CD4-positive, CD25-positive, alpha-beta regulatory T cell (primary cell): Measurements from ENCODE around the gene MCMBP. TPM values are rescaled to one million over a fixed set of nuclear protein-coding genes. Genes with fewer than 3 reads are reported as not detected.

ENCODE experiments used
- ATAC-seq, 2 donors: fragments of 150-1000 bp; cut with Tn5 transposase; one replicate each; pipeline ENCODE4 v1.10.0; 2021; ENCODE audit warnings: low read depth in 2 of 2, moderate number of reproducible peaks in 2 of 2, moderate library complexity in 1 of 2
- DNase-seq, 3 donors: peaks; one replicate each; pipeline versions ENCODE4 v3.0.0 to v3.0.0-alpha.2; 2012 to 2022; ENCODE audit warnings: mixed read lengths in 1 of 3
- H3K27ac ChIP-seq: one replicate; pipeline ENCODE4 v1.7.0; 2013; ENCODE audit warnings: mild to moderate bottlenecking, low read length; ENCODE audit not compliant: insufficient read depth, poor library complexity, severe bottlenecking
- H3K27me3 ChIP-seq: one replicate; pipeline ENCODE4 v1.7.0; 2013; ENCODE audit warnings: low read length; ENCODE audit not compliant: control insufficient read depth, insufficient read depth
- H3K36me3 ChIP-seq: one replicate; pipeline ENCODE4 v1.7.0; 2013; ENCODE audit warnings: mild to moderate bottlenecking, low read length, moderate library complexity; ENCODE audit not compliant: control insufficient read depth, insufficient read depth
- H3K4me1 ChIP-seq: 2 replicates; pipeline ENCODE4 v1.7.0; 2013; ENCODE audit warnings: mild to moderate bottlenecking, low read length; ENCODE audit not compliant: insufficient read depth, control insufficient read depth, poor library complexity, severe bottlenecking
- H3K4me3 ChIP-seq: one replicate; pipeline ENCODE4 v1.7.0; 2013; ENCODE audit warnings: low read depth, mild to moderate bottlenecking, low read length, moderate library complexity
- H3K9me3 ChIP-seq, 2 experiments: 1 replicate in 1 of 2; 2 replicates in 1 of 2; pipeline ENCODE4 v1.7.0; 2013; ENCODE audit warnings: low read length in 2 of 2, mild to moderate bottlenecking in 1 of 2, moderate library complexity in 1 of 2; ENCODE audit not compliant: control insufficient read depth in 2 of 2
- H3K27ac Mint-ChIP-seq, 3 donors: one replicate each; pipeline ENCODE4 v1.8.0; 2020 to 2022; ENCODE audit warnings: mild to moderate bottlenecking in 3 of 3, mixed read lengths in 3 of 3, moderate library complexity in 2 of 3
- H3K27me3 Mint-ChIP-seq: one replicate; pipeline ENCODE4 v1.8.0; 2022; ENCODE audit warnings: mild to moderate bottlenecking, mixed read lengths
- H3K36me3 Mint-ChIP-seq: one replicate; pipeline ENCODE4 v1.8.0; 2020; ENCODE audit warnings: mixed read lengths
- H3K4me1 Mint-ChIP-seq, 4 donors: one replicate each; pipeline ENCODE4 v1.8.0; 2020 to 2022; ENCODE audit warnings: mixed read lengths in 4 of 4, mild to moderate bottlenecking in 1 of 4
- H3K4me3 Mint-ChIP-seq, 4 donors: one replicate each; pipeline ENCODE4 v1.8.0; 2020 to 2022; ENCODE audit warnings: mild to moderate bottlenecking in 4 of 4, mixed read lengths in 4 of 4, moderate library complexity in 3 of 4
- H3K9me3 Mint-ChIP-seq, 7 donors: one replicate each; pipeline ENCODE4 v1.8.0; 2020 to 2022; ENCODE audit warnings: mixed read lengths in 7 of 7, mild to moderate bottlenecking in 3 of 7, moderate library complexity in 2 of 7
- polyA plus RNA-seq, 4 donors: library from polyadenylated mRNA; unstranded; fragments of 300-500 nt; fragmentation: Illumina TruSeq; gene quantifications; one replicate each; pipeline ENCODE4 v1.2.3, GENCODE V29; 2021
- total RNA-seq: library from RNA; stranded (reverse); gene quantifications from one replicate; pipeline ENCODE4 v1.2.3, GENCODE V29; 2022

Gene MCMBP
- total and polyA plus RNA-seq, 5 donors from 2014 or later: 36.1 to 69.6 (median 64.2) TPM

DNA sequence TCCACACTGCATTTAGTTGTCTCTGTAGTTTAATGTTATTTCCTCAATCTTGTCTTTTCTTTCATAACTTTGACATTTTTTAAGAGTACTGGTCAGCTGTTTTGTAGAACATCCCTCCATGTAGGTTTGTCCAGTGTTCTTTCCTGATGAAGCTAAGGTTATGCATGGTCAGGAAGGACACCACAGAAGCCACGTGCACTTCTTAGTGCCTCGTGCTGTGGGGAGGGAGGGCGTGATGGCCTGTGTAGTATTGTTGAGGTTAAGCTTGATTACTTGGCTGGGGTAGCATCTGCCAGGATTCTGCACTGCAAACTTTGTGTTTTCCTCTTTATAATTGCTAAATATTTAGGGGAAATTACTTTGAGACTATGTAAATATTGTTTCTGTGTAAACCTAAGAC is 48.3 kb downstream of the MCMBP start:
- H3K9me3 ChIP-seq: no peaks in the 10 kb centered on the region
- no peaks in the 10 kb centered on the region for H3K27me3 Mint-ChIP-seq
- no peak for DNase-seq
- H3K4me3 Mint-ChIP-seq: no peak overlapping the region
- H3K36me3 Mint-ChIP-seq: peaks cover 40% of the 10 kb centered on the region
- H3K9me3 Mint-ChIP-seq: no peaks in the 10 kb centered on the region
- no peaks in the 10 kb centered on the region for H3K4me1 ChIP-seq
- peaks cover 0 to 9% (median 3%) of the 10 kb centered on the region in 4 donors for H3K4me1 Mint-ChIP-seq
- no peak overlapping the region for H3K27ac ChIP-seq
- no peak for ATAC-seq
- H3K27ac Mint-ChIP-seq: peak overlapping the region in 2 of 3 donors; percentile 11 to 50
- no peak overlapping the region for H3K4me3 ChIP-seq
- no peaks in the 10 kb centered on the region for H3K27me3 ChIP-seq
- H3K36me3 ChIP-seq: peaks cover 36% of the 10 kb centered on the region

- no peak for ATAC-seq
- no peak overlapping the region for H3K27ac ChIP-seq
- peaks cover 34% of the 10 kb centered on the region for H3K36me3 Mint-ChIP-seq
- H3K4me3 ChIP-seq: no peak overlapping the region
- H3K4me1 ChIP-seq: no peaks in the 10 kb centered on the region
- no peaks in the 10 kb centered on the region for H3K27me3 Mint-ChIP-seq
- peak in 1 of 3 donors; percentile 25 for DNase-seq
- no peak overlapping the region for H3K4me3 Mint-ChIP-seq
- H3K27ac Mint-ChIP-seq: peak overlapping the region in 1 of 3 donors; percentile 41
- H3K9me3 ChIP-seq: no peaks in the 10 kb centered on the region
- no peaks in the 10 kb centered on the region for H3K27me3 ChIP-seq
- H3K36me3 ChIP-seq: peaks cover 26% of the 10 kb centered on the region
- peaks cover 0 to 11% (median 4%) of the 10 kb centered on the region in 4 donors for H3K4me1 Mint-ChIP-seq
- H3K9me3 Mint-ChIP-seq: no peaks in the 10 kb centered on the region
Observed at GRCh38 chr10:119821182-119821581, 51.5 kb downstream of the MCMBP start.

DNA sequence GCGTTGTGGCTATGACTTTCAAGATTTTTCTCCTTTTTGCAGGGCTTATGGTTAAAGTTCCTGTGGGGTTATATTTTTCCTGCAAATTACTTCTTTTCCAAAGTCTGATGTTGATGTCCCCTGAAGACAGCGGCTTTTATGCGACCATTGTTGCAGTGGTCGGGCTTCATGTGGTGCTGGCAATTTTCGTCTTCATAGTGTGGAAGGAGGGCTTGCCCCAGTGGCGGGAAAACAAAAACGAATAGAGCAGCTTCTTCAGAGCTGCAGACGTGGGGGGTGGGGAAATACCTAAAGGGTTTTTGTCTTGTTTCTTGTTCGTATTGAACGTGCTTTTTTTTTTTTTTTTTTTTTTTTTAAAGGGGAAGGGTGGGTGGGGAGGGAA is 53.8 kb downstream of the MCMBP start:
- Histone ChIP-seq H3K4me3 (no peak overlapping the region), H3K27me3 (no peaks in the 10 kb centered on the region), H3K4me1 (no peaks in the 10 kb centered on the region), H3K27ac (no peak overlapping the region), H3K36me3 (peaks cover 31% of the 10 kb centered on the region), H3K9me3 (no peaks in the 10 kb centered on the region)
- no peak for ATAC-seq
- Mint-ChIP-seq H3K27me3 (no peaks in the 10 kb centered on the region), H3K9me3 (no peaks in the 10 kb centered on the region), H3K27ac (no peak overlapping the region), H3K4me3 (peak overlapping the region in 3 of 4 donors; percentile 39 to 63 (median 54)), H3K4me1 (peaks cover 0 to 12% (median 4%) of the 10 kb centered on the region in 4 donors), H3K36me3 (peaks cover 31% of the 10 kb centered on the region)
- DNase-seq: no peak

DNA sequence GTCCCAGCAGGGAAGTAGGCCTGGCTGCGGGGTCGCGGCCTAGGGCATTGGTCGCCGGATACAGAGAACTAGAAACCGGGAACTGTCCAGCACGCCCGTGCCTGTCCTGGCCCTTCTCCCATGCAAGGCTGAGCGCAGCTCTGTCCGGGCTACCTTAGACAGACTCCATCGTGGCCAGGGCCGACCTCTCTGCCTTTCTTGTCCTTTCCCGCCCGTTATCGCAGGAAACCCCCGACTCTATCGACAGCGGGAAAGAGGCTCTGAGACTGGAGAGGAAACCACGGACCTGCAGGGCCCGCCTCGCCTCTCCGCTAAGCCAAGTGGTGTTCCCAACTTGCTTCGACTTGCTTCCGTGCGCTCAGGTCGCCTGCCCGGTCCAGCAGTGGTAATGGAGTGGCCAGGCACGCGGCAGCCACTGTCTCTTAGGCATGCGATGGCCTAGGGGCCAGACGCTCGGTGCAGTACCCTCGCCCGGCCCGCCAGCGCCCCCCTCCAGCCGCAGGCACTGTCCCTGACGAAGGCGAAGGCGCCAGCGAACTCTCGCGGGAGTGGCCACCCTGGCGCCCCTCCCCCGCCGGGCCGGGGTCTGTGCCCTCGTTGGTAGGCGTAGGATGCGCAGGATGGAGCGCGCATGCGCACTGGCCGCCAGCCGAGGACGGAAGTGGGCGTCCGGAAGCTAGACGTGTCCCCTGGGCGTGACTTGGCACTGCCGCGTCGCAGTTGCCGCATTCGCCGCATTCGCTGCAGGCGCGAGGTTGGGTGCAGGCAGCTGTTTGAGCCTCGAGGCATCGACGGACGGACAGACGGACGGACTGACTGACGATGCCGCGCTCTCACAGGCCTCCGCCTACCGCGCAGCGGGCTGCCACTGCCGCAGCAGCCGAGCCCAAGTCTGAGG is 54.4 kb downstream of the MCMBP start:
- H3K4me1 ChIP-seq: no peaks in the 10 kb centered on the region
- DNase-seq (peak in 1 of 3 donors; percentile 16), ATAC-seq (no peak)
- peaks cover 29% of the 10 kb centered on the region for H3K36me3 ChIP-seq
- H3K9me3 ChIP-seq: no peaks in the 10 kb centered on the region
- Mint-ChIP-seq H3K27me3 (no peaks in the 10 kb centered on the region), H3K36me3 (peaks cover 28% of the 10 kb centered on the region), H3K4me3 (peak overlapping the region in 1 of 4 donors; percentile 54), H3K4me1 (peaks cover 0 to 12% (median 4%) of the 10 kb centered on the region in 4 donors), H3K9me3 (no peaks in the 10 kb centered on the region), H3K27ac (no peak overlapping the region)
- H3K4me3 ChIP-seq: no peak overlapping the region
- no peak overlapping the region for H3K27ac ChIP-seq
- H3K27me3 ChIP-seq: no peaks in the 10 kb centered on the region

DNA sequence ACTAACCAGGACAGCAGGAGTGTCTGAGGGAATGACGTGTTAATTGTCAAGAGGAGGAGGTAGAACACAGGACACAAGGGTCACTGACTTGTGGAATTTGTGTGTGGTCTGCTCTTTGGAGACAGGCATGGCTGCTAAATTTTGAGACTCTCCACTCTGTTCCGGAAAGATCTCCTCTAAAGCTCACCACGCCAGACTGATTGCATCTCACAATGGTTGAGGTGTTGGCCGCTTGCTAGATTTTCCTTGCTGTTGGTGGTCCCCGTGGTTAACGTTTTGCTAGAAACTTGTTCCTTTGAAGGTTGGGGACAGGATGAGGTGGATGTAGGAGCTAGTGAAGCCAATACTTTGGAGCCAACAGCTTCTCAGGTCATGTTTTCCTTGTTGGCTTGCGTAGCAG is 57.0 kb downstream of the MCMBP start:
- DNase-seq (no peak), ATAC-seq (no peak)
- Histone ChIP-seq H3K9me3 (no peaks in the 10 kb centered on the region), H3K27me3 (no peaks in the 10 kb centered on the region), H3K4me1 (no peaks in the 10 kb centered on the region), H3K36me3 (peaks cover 38% of the 10 kb centered on the region), H3K4me3 (no peak overlapping the region), H3K27ac (no peak overlapping the region)
- Mint-ChIP-seq H3K4me3 (no peak overlapping the region), H3K27me3 (no peaks in the 10 kb centered on the region), H3K4me1 (peaks cover 0 to 8% (median 2%) of the 10 kb centered on the region in 4 donors), H3K9me3 (no peaks in the 10 kb centered on the region), H3K36me3 (peaks cover 43% of the 10 kb centered on the region), H3K27ac (peak overlapping the region in 2 of 3 donors; percentile 29 to 53)

- no peak overlapping the region for H3K4me3 ChIP-seq
- no peaks in the 10 kb centered on the region for H3K27me3 ChIP-seq
- no peaks in the 10 kb centered on the region for H3K9me3 ChIP-seq
- no peaks in the 10 kb centered on the region for H3K4me1 ChIP-seq
- Mint-ChIP-seq H3K36me3 (peaks cover 31% of the 10 kb centered on the region), H3K27me3 (no peaks in the 10 kb centered on the region), H3K4me1 (peaks cover 2 to 6% (median 3%) of the 10 kb centered on the region in 4 donors), H3K4me3 (no peak overlapping the region), H3K9me3 (no peaks in the 10 kb centered on the region), H3K27ac (no peak overlapping the region)
- no peak for ATAC-seq
- no peak overlapping the region for H3K27ac ChIP-seq
- peaks cover 36% of the 10 kb centered on the region for H3K36me3 ChIP-seq
- DNase-seq: no peak
Observed at GRCh38 chr10:119812684-119813083, 60.0 kb downstream of the MCMBP start.

- DNase-seq (no peak), ATAC-seq (no peak)
- no peaks in the 10 kb centered on the region for H3K9me3 Mint-ChIP-seq
- Histone ChIP-seq H3K27ac (no peak overlapping the region), H3K4me3 (no peak overlapping the region), H3K36me3 (peaks cover 40% of the 10 kb centered on the region), H3K9me3 (no peaks in the 10 kb centered on the region), H3K4me1 (no peaks in the 10 kb centered on the region), H3K27me3 (no peaks in the 10 kb centered on the region)
- no peak overlapping the region for H3K4me3 Mint-ChIP-seq
- H3K27me3 Mint-ChIP-seq: no peaks in the 10 kb centered on the region
- H3K36me3 Mint-ChIP-seq: peaks cover 28% of the 10 kb centered on the region
- no peak overlapping the region for H3K27ac Mint-ChIP-seq
- peaks cover 0 to 6% (median 3%) of the 10 kb centered on the region in 4 donors for H3K4me1 Mint-ChIP-seq
Observed at GRCh38 chr10:119811122-119811521, 61.5 kb downstream of the MCMBP start.
